ENCODE measurements around the gene PNMA6E.

DNA sequence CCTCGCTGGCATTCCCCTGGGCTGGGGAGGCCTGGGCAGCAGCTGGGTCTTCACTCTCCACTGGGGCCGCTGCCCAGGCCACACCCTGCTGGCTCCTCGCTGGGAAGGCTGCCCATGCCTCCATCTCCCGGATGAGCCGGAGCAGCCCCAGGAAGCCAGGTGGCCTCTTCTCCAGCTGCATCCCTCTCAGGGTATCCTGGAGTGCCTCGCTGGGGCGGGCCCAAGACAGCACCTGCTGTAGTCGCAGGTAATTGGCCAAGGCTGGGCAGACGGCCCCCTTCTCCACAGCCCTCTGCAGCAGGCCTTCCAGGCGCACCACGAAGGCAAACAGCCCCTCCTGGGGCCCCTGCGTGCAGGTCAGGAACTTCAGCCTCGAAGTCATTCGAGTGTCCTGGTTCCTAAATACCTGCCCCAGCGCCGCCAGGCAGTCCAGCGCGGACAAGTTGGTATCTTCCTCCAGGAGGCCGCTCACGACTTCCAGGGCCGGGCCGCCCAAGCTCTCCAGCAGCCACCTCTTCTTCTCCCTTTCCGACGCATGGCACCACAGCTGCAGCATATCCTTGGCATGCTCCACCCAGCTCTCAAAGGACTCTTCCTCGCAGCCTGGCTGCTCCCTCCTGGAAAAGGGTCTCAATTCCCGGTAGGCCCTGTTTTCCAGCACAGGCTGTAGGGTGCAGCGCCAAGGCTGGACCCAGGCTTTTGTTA lies 3.7 kb downstream of the PNMA6E start:
- no peak for TF ChIP-seq TAF1 (IDR thresholded peaks at IDR 0.05; ENCODE audit: low read depth)
- TF ChIP-seq, protein P1, sequence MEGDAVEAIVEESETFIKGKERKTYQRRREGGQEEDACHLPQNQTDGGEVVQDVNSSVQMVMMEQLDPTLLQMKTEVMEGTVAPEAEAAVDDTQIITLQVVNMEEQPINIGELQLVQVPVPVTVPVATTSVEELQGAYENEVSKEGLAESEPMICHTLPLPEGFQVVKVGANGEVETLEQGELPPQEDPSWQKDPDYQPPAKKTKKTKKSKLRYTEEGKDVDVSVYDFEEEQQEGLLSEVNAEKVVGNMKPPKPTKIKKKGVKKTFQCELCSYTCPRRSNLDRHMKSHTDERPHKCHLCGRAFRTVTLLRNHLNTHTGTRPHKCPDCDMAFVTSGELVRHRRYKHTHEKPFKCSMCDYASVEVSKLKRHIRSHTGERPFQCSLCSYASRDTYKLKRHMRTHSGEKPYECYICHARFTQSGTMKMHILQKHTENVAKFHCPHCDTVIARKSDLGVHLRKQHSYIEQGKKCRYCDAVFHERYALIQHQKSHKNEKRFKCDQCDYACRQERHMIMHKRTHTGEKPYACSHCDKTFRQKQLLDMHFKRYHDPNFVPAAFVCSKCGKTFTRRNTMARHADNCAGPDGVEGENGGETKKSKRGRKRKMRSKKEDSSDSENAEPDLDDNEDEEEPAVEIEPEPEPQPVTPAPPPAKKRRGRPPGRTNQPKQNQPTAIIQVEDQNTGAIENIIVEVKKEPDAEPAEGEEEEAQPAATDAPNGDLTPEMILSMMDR (IDR thresholded peaks at IDR 0.05; ENCODE audit: poor library complexity, severe bottlenecking) = no peak
- TF ChIP-seq POLR2AphosphoS5 (IDR thresholded peaks at IDR 0.05) = no peak
- TF ChIP-seq EZH2 (IDR thresholded peaks at IDR 0.05; ENCODE audit: borderline replicate concordance, insufficient read depth, low read length, poor library complexity, severe bottlenecking) = no peak
- TF ChIP-seq, protein P2, sequence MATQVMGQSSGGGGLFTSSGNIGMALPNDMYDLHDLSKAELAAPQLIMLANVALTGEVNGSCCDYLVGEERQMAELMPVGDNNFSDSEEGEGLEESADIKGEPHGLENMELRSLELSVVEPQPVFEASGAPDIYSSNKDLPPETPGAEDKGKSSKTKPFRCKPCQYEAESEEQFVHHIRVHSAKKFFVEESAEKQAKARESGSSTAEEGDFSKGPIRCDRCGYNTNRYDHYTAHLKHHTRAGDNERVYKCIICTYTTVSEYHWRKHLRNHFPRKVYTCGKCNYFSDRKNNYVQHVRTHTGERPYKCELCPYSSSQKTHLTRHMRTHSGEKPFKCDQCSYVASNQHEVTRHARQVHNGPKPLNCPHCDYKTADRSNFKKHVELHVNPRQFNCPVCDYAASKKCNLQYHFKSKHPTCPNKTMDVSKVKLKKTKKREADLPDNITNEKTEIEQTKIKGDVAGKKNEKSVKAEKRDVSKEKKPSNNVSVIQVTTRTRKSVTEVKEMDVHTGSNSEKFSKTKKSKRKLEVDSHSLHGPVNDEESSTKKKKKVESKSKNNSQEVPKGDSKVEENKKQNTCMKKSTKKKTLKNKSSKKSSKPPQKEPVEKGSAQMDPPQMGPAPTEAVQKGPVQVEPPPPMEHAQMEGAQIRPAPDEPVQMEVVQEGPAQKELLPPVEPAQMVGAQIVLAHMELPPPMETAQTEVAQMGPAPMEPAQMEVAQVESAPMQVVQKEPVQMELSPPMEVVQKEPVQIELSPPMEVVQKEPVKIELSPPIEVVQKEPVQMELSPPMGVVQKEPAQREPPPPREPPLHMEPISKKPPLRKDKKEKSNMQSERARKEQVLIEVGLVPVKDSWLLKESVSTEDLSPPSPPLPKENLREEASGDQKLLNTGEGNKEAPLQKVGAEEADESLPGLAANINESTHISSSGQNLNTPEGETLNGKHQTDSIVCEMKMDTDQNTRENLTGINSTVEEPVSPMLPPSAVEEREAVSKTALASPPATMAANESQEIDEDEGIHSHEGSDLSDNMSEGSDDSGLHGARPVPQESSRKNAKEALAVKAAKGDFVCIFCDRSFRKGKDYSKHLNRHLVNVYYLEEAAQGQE (IDR thresholded peaks at IDR 0.05; ENCODE audit: borderline replicate concordance) = no peak
- no peak for TF ChIP-seq MXI1 (conservative IDR thresholded peaks at IDR 0.05; ENCODE audit: poor library complexity, severe bottlenecking)
- TF ChIP-seq RAD21 (conservative IDR thresholded peaks at IDR 0.05) = no peak
- no peak for TF ChIP-seq EP300 (conservative IDR thresholded peaks at IDR 0.05; ENCODE audit: poor library complexity, severe bottlenecking)
- no peak for TF ChIP-seq SMC3 (conservative IDR thresholded peaks at IDR 0.05; ENCODE audit: poor library complexity)
